ENCODE measurements around the gene ELANE.

DNA sequence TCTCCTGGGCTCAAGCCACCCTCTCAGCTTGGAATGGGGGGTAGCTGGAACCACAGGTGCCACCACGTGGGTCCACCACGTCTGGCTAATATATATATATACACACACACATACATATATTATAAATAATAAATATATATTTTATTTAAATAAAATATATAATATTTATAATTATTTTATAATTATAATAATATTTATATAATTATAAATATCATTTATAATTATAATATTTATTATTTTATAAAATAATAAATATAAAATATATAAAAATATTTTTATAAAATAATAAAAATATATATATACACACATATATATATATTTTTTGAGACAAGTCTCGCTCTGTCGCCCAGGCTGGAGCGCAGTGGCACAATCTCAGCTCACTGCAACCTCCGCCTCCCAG is 2.4 kb downstream of the ELANE start:
- TF ChIP-seq CTCF (conservative IDR thresholded peaks at IDR 0.05 in 1 of 2, IDR thresholded peaks at IDR 0.05 in 1 of 2; ENCODE audit: low read depth in 1 of 2, low read length in 2 of 2): no peak
- no peak for TF ChIP-seq EZH2 (IDR thresholded peaks at IDR 0.05; ENCODE audit: low read length, missing control alignments)
